Embryonic facial prominence (tissue), 1 donor: ENCODE measurements around the gene USP31.
"Not testable (repeated sequence)": the region's sequence is repeated elsewhere in the genome, so short reads cannot be mapped to it uniquely, and the experiment has no call there.

Experiments used
- DNase-seq: peaks from one replicate; pipeline ENCODE4 v3.0.0-alpha.2; 2016; ENCODE audit errors: extremely low spot score

The USP31 gene

GRCh38 chr16:23094136-23094535 is 55.1 kb downstream of the USP31 start:
- not testable (repeated sequence) for DNase-seq

- DNase-seq = no peak
Observed at GRCh38 chr16:23092801-23093117, 56.5 kb downstream of the USP31 start.

GRCh38 chr16:23092072-23092800 is 57.0 kb downstream of the USP31 start:
- no peak for DNase-seq

- DNase-seq = no peak
Observed at GRCh38 chr16:23089111-23089510, 60.1 kb downstream of the USP31 start.

- no peak for DNase-seq
Observed at GRCh38 chr16:23088018-23088417, 61.2 kb downstream of the USP31 start.

- DNase-seq = no peak
Observed at GRCh38 chr16:23085949-23086348, 63.3 kb downstream of the USP31 start.

GRCh38 chr16:23082161-23082788 is 67.0 kb downstream of the USP31 start:
- no peak for DNase-seq

GRCh38 chr16:23081675-23082119 is 67.6 kb downstream of the USP31 start:
- DNase-seq = no peak

- no peak for DNase-seq
Observed at GRCh38 chr16:23080747-23081146, 68.5 kb downstream of the USP31 start.

GRCh38 chr16:23080329-23080728 is 68.9 kb downstream of the USP31 start:
- DNase-seq = no peak

GRCh38 chr16:23079675-23080301 is 69.5 kb downstream of the USP31 start:
- DNase-seq = no peak

- DNase-seq = no peak
Observed at GRCh38 chr16:23074423-23074822, 74.8 kb downstream of the USP31 start.

GRCh38 chr16:23072769-23073549 is 76.3 kb downstream of the USP31 start:
- DNase-seq = no peak

- no peak for DNase-seq
Observed at GRCh38 chr16:23072084-23072599, 77.1 kb downstream of the USP31 start.

GRCh38 chr16:23071196-23072083 is 77.8 kb downstream of the USP31 start:
- DNase-seq = no peak

- DNase-seq = no peak
Observed at GRCh38 chr16:23069844-23070243, 79.4 kb downstream of the USP31 start.

- DNase-seq = no peak
Observed at GRCh38 chr16:23068079-23068736, 81.0 kb downstream of the USP31 start.

GRCh38 chr16:23066676-23067075 is 82.6 kb downstream of the USP31 start:
- DNase-seq = no peak

GRCh38 chr16:23064639-23065038 is 84.6 kb downstream of the USP31 start:
- no peak for DNase-seq

GRCh38 chr16:23062524-23062923 is 86.7 kb downstream of the USP31 start:
- no peak for DNase-seq

- DNase-seq = no peak
Observed at GRCh38 chr16:23061669-23062068, 87.6 kb downstream of the USP31 start.
